ENCODE data around the gene NKTR.
A peak's percentile ranks its signal among the peaks of the same experiment; 100 is the strongest.
"Not testable (repeated sequence)": the region's sequence is repeated elsewhere in the genome, so short reads cannot be mapped to it uniquely, and the experiment has no call there.

The NKTR gene

DNA sequence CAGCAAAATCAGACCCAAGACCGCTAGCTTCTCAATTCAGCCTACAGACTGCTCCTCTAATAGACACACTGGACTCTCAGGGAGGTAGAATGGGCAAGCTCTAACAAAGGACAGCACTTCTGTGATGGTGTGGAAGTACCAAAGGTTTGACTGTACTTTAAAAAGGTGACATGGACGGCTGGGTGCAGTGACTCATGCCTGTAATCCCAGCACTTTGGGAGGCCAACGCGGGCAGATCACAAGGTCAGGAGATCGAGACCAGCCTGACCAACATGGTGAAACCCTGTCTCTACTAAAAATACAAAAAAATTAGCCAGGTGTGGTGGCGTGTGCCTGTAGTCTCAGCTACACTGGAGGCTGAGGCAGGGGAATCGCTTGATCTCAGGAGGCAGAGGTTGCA is 3.4 kb upstream of the NKTR start:
- DNase-seq: not testable (repeated sequence)

GRCh38 chr3:42600958-42601675 is 631 bp downstream of the NKTR start:
- DNase-seq: peak; percentile 58 to 65

GRCh38 chr3:42601896-42602581 is 1.6 kb downstream of the NKTR start:
- DNase-seq: no peak

DNA sequence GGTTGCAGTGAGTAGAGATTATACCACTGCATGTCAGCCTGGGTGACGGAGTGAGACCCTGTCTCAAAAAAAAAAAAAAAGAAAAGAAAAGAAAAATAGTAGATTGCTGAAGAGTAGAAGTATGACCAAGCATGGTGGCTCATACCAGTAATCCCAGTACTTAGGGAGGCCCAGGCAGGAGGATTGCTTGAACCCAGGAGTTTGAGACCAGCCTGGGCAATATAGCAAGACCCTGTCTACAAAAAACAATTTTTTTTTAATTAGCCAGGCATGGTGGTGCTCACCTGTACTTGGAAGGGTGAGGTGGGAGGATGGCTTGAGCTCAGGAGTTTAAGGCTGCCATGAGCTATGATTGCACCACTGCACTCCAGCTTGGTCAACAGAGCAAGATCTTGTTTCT is 2.5 kb downstream of the NKTR start:
- no peak for DNase-seq

- DNase-seq: no peak
Measured at GRCh38 chr3:42605546-42606173, 5.2 kb downstream of the NKTR start.

DNA sequence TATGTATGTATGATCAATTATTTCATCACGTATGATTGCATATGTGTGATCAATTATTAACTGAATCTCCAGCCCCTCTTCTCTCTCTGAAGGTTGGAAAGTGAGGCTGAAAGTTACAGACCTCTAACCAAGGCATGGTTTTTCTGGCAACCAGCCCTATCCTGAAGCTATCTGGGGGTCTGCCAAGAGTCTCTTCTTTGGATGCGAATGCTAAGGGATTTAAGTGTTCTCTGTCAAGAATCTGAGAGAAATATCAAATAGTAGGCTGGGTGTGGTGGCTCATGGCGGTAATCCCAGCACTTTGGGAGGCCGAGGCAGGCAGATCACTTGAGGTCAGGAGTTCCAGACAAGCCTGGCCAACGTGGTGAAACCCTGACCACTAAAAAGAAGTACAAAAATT is 8.1 kb downstream of the NKTR start:
- no peak for DNase-seq

GRCh38 chr3:42610976-42611375 is 10.5 kb downstream of the NKTR start:
- DNase-seq: no peak

DNA sequence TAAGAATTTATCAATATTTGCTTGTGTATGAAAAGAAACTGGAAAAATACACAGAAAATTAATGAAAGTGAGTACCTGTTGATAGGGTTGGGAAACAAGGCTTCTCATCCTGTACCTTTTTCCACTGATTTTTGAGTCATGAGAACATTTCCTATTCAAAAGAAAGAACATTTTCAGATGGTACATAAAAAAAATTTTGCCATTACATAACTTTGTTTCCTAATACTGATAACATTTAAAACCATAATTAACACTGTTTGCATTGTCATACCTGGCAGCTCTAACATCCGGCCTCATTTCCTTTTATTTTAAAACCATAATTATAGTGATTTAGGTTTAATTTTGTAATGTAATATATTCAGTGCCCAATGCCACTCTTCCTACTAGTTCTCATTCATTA is 11.7 kb downstream of the NKTR start:
- no peak for DNase-seq

- no peak for DNase-seq
Measured at GRCh38 chr3:42612928-42613327, 12.4 kb downstream of the NKTR start.

DNA sequence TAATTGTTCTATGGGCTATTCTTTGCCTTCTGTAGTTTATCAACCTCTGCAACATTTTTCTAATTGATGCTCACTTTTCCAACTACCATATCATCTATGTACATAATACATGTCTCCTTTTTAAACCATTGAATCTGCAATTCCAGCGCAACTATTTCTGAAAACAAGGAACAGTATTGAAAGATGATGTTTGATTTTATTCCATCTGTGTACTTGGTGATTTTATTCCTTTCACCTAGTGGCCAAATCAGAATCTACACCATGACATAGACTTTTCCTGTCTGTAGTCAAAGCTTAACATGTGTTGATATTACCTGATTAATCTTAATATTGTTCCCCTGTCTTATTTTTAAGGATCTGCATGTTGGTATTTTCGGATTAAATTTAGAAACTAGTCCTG is 13.0 kb downstream of the NKTR start:
- peak in 1 of 2 donors; percentile 16 for DNase-seq

- no peak for DNase-seq
Measured at GRCh38 chr3:42631620-42632019, 31.1 kb downstream of the NKTR start.

GRCh38 chr3:42632146-42632545 is 31.7 kb downstream of the NKTR start:
- no peak for DNase-seq

- DNase-seq: no peak
Measured at GRCh38 chr3:42633544-42633943, 33.1 kb downstream of the NKTR start.

DNA sequence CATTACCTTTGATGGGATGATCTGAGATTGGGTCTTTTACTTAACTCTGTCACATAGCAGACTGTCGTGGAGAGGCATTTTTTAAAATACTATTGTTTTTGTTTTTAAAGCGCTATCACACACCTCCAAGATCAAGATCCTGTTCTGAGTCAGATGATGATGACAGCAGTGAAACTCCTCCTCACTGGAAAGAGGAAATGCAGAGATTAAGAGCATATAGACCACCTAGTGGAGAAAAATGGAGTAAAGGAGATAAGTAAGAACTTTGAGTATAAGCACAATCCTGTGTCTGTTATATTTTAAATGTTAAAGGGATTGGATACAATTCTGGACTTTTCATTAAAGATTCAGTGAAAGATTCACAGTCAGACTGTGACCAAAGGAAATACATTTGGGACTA is 34.6 kb downstream of the NKTR start:
- DNase-seq: peak; percentile 75 to 81

- DNase-seq: no peak
Measured at GRCh38 chr3:42637001-42637400, 36.5 kb downstream of the NKTR start.

DNA sequence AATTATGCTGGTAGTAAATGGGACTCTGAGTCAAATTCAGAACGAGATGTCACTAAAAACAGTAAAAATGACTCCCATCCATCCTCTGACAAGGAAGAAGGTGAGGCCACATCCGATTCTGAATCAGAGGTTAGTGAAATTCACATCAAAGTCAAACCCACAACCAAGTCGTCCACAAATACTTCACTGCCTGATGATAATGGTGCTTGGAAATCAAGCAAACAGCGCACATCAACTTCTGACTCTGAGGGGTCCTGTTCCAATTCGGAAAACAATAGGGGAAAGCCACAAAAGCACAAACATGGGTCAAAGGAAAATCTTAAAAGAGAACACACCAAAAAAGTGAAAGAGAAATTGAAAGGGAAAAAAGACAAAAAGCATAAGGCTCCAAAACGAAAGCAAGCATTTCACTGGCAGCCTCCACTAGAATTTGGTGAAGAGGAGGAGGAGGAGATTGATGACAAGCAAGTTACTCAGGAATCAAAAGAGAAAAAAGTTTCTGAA is 37.9 kb downstream of the NKTR start:
- DNase-seq: no peak

DNA sequence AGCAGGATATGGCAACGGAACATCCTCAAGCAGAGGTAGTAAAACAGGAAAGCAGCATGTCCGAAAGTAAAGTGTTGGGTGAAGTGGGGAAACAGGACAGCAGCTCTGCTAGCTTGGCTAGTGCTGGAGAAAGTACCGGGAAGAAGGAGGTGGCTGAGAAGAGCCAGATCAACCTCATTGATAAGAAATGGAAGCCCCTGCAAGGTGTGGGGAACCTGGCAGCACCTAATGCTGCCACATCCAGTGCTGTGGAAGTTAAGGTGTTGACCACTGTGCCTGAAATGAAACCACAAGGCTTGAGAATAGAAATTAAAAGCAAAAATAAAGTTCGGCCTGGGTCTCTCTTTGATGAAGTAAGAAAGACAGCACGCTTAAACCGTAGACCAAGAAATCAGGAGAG is 38.7 kb downstream of the NKTR start:
- DNase-seq: no peak

DNA sequence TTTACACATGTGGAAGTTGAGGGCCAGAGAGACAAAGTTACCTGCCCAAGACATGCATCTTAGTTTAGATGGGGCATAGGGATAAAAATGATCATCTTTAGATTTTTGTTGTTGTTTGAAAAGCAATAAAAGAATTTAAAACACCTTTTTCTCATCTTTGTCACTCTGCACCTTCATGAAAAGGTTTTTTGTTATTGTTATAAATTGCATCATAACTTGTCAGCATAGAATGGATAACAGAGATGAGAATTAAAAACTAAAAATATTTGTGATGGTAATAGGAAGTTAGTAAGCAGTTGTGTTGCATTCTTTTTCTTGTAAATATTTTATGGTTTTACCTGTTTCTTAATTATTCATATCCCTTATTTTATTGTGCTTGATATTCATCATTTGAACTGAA is 39.6 kb downstream of the NKTR start:
- no peak for DNase-seq

GRCh38 chr3:42640771-42641370 is 40.4 kb downstream of the NKTR start:
- DNase-seq: no peak

- DNase-seq: no peak
Measured at GRCh38 chr3:42647821-42648459, 47.5 kb downstream of the NKTR start.

GRCh38 chr3:42649006-42649405 is 48.5 kb downstream of the NKTR start:
- no peak for DNase-seq

DNA sequence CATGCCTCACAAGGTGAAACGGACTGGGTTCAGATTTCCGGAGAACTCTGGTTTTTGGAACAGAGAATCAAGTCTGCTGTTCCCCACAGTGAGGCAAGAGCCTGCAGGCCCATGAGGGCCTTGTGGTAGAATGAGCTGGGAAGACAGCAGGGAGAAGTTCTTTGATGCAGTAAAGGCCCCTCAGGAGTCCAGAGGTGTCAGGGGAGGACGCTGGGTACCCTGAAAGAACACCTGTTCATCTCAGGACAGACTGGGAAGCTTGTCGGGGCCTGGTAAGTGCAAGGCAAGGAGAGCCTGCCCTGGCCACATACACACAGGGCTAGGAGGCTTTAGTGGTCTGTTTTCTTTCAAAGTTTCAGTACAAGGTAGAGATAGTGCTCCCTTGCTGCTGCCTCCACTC is 49.3 kb downstream of the NKTR start:
- no peak for DNase-seq

Measured in inflammatory macrophage treated with lipopolysaccharide for 1 hour (primary cell).